ENCODE data around the gene SH3BP5.

DNA sequence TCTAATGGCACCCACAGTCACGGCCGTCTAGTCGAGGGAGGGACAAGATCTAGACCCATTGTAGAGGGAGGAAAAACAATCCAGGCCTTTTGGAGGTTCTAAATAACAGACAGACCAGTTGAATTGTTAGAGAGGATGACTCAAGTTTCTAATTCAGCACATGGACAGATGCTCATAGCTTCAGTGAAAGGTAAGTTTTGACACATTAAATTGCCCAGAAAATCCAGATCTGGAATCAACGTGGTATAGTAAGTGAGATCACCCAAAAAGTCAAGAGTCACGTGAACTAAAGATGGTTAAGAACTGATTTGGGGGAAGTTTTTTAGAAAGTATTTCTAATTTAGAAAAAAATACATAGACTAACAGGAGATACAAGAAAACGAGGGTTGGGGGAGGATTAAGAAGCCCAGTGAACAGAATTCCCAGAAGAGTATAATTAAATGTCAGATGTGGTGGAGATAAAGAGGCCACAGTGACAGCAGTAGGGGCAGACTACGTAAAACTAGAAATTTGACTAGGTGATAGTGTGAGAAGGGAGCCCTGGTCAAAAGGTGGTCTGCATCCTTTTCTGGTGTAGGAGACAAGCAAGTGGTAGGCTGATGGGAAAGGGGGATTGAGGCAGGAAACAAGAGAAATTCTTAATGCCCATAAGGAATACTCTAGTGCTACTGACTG is 79.2 kb downstream of the SH3BP5 start:
- TF ChIP-seq EZH2phosphoT487 (IDR thresholded peaks at IDR 0.05; ENCODE audit: insufficient read depth, low read depth) (no peak), EZH2 (IDR thresholded peaks at IDR 0.05; ENCODE audit: insufficient read depth, poor library complexity, severe bottlenecking) (no peak)
